Endothelial cell of umbilical vein (primary cell): ENCODE measurements around the gene HMGCS1. TPM values are rescaled to one million over a fixed set of nuclear protein-coding genes. Genes with fewer than 3 reads are reported as not detected.

Experiments used
- BruUV-seq: library from RNA; stranded (reverse); fragments of 400-500 nt; replicated peaks from 2 replicates; lab custom pipeline; 2021; lab: Mats Ljungman, UMichigan
- CTCF ChIA-PET: fragments of 300-600, 350-600 bp; sonication (Branson Sonifier 250); formaldehyde crosslinking; loops from one replicate; lab custom pipeline; 2021; ENCODE audit warnings: antibody characterized with exemption, inconsistent platforms; lab: Charles Lee
- POLR2A ChIA-PET: fragments of 300-600, 350-600 bp; sonication (Branson Sonifier 250); formaldehyde crosslinking; loops from one replicate; lab custom pipeline; 2021; ENCODE audit warnings: antibody characterized with exemption, inconsistent platforms; lab: Charles Lee
- DNase-seq: peaks from one replicate; pipeline ENCODE4 v3.0.0-alpha.2; 2011; ENCODE audit warnings: low read depth, low spot score
- FAIRE-seq: peaks from 2 replicates; lab custom pipeline; 2011; peaks lifted over from hg19 to GRCh38; lab: Jason Lieb, UNC
- H2AFZ ChIP-seq: 2 replicates; pipeline ENCODE4 v1.6.0; 2012; ENCODE audit warnings: low read depth, low read length, control low read depth, inconsistent platforms
- H3K27ac ChIP-seq: 2 replicates; pipeline ENCODE4 v1.5.1; 2011; ENCODE audit warnings: low read depth, mild to moderate bottlenecking, control low read depth, low read length, moderate library complexity; ENCODE audit not compliant: insufficient read depth
- H3K27me3 ChIP-seq, 2 experiments: 2 replicates each; pipeline versions ENCODE4 v1.6.0 to v1.6.1; 2011; ENCODE audit warnings: low read length in 2 of 2, mixed read lengths in 1 of 2; ENCODE audit not compliant: control insufficient read depth in 2 of 2, insufficient read depth in 2 of 2
- H3K36me3 ChIP-seq, 2 experiments: 2 replicates in 1 of 2; 3 replicates in 1 of 2; pipeline ENCODE4 v1.5.1; 2011; ENCODE audit warnings: low read length in 2 of 2, mild to moderate bottlenecking in 1 of 2, moderate library complexity in 1 of 2; ENCODE audit not compliant: control insufficient read depth in 2 of 2, insufficient read depth in 2 of 2; ENCODE audit errors: extremely low read depth in 1 of 2
- H3K4me1 ChIP-seq: 3 replicates; pipeline ENCODE4 v1.5.1; 2011; ENCODE audit warnings: mild to moderate bottlenecking, low read length; ENCODE audit not compliant: control insufficient read depth, insufficient read depth; ENCODE audit errors: extremely low read depth
- H3K4me2 ChIP-seq: 2 replicates; pipeline ENCODE4 v1.6.1; 2011; ENCODE audit warnings: low read length, control low read depth, mixed read lengths; ENCODE audit not compliant: insufficient read depth
- H3K4me3 ChIP-seq, 3 experiments: fragments of 200-600 bp in 1 of 3; sonication (generic), shearing (Covaris generic) in 1 of 3; replicated peaks in 1 of 3; 2 replicates each; pipeline ENCODE4 v1.5.1; 2011 to 2016; ENCODE audit warnings: control low read depth in 3 of 3, low read length in 3 of 3, mild to moderate bottlenecking in 2 of 3, inconsistent platforms in 1 of 3, low read depth in 1 of 3, moderate library complexity in 1 of 3; ENCODE audit not compliant: insufficient read depth in 1 of 3
- H3K79me2 ChIP-seq: 2 replicates; pipeline ENCODE4 v1.6.0; 2012; ENCODE audit warnings: low read length, inconsistent platforms; ENCODE audit not compliant: control insufficient read depth, insufficient read depth
- H3K9ac ChIP-seq: replicated peaks from 2 replicates; pipeline ENCODE3; 2011; ENCODE audit warnings: low read length, control low read depth; ENCODE audit not compliant: insufficient read depth; ENCODE audit errors: extremely low read depth
- H3K9me1 ChIP-seq: replicated peaks from 3 replicates; pipeline ENCODE4 v1.6.0; 2011; ENCODE audit warnings: mild to moderate bottlenecking, low read length; ENCODE audit not compliant: control insufficient read depth, insufficient read depth; ENCODE audit errors: extremely low read depth
- H3K9me3 ChIP-seq: replicated peaks from 2 replicates; pipeline ENCODE4 v1.5.1; 2012; ENCODE audit warnings: low read length, inconsistent platforms; ENCODE audit not compliant: control insufficient read depth, insufficient read depth
- H4K20me1 ChIP-seq: replicated peaks from 2 replicates; pipeline ENCODE3; 2011; ENCODE audit warnings: mild to moderate bottlenecking, low read length; ENCODE audit not compliant: control insufficient read depth, insufficient read depth; ENCODE audit errors: extremely low read depth
- CTCF ChIP-seq, 2 donors: IDR thresholded peaks; 1 replicate in 1 of 2; 2 replicates in 1 of 2; pipeline ENCODE4 v1.5.1; 2011; ENCODE audit warnings: low read length in 2 of 2, mild to moderate bottlenecking in 2 of 2, moderate library complexity in 2 of 2, control low read depth in 1 of 2, inconsistent platforms in 1 of 2, low read depth in 1 of 2; ENCODE audit not compliant: insufficient read depth in 1 of 2; ENCODE audit errors: extremely low read depth in 1 of 2
- EZH2 ChIP-seq: IDR thresholded peaks from 2 replicates; pipeline ENCODE4 v1.6.1; 2012; ENCODE audit warnings: borderline replicate concordance, low read depth, mild to moderate bottlenecking, moderate library complexity, low read length, inconsistent platforms; ENCODE audit not compliant: severe bottlenecking
- FOS ChIP-seq: IDR thresholded peaks from 2 replicates; pipeline ENCODE4 v1.6.1; 2011; ENCODE audit warnings: mild to moderate bottlenecking, low read length, moderate library complexity, borderline replicate concordance; ENCODE audit not compliant: insufficient read depth
- GATA2 ChIP-seq: IDR thresholded peaks from 2 replicates; pipeline ENCODE4 v1.7.0; 2011; ENCODE audit warnings: low read depth, mild to moderate bottlenecking, moderate library complexity, mixed read lengths, low read length; ENCODE audit not compliant: insufficient read length, insufficient read depth
- JUN ChIP-seq: IDR thresholded peaks from 2 replicates; pipeline ENCODE4 v1.6.1; 2011; ENCODE audit warnings: borderline replicate concordance, low read depth; ENCODE audit not compliant: insufficient read length, insufficient read depth
- MYC ChIP-seq: IDR thresholded peaks from one replicate; pipeline ENCODE4 v1.6.1; 2011; ENCODE audit warnings: mild to moderate bottlenecking, low read depth, low read length
- POLR2A ChIP-seq: IDR thresholded peaks from 2 replicates; pipeline ENCODE4 v1.6.1; 2012; ENCODE audit warnings: low read depth, mild to moderate bottlenecking, control low read depth, low read length
- POLR2AphosphoS5 ChIP-seq: IDR thresholded peaks from 2 replicates; pipeline ENCODE4 v1.6.1; 2012; ENCODE audit warnings: low read depth, mild to moderate bottlenecking, control low read depth, low read length, moderate library complexity; ENCODE audit not compliant: insufficient read depth
- dilution Hi-C: fragments of 300-500 bp; cut with MboI; formaldehyde crosslinking; loops from one replicate; pipeline ENCODE4 v1.15.0; 2019; ENCODE audit warnings: low sequenced_read_pairs; ENCODE audit not compliant: extremely low pct_ligation_motif_present
- intact Hi-C: fragments of 100-400 bp; cut with micrococcal nuclease; formaldehyde crosslinking; loops from one replicate; pipeline ENCODE4 v1.10.0; 2022
- polyA plus RNA-seq, 4 experiments: library from polyadenylated mRNA; depleted of rRNA in 3 of 4; stranded (reverse) in 3 of 4; unstranded in 1 of 4; fragments of >200 nt; gene quantifications; 2 replicates each; pipeline versions ENCODE4 v1.2.1 to v1.2.3, GENCODE V29; 2011 to 2012; ENCODE audit warnings: missing spikeins in 1 of 4
- total RNA-seq: library from RNA; stranded (reverse); gene quantifications from 2 replicates; pipeline ENCODE4 v1.2.3, GENCODE V29; 2021
- TF ChIP-seq, protein P1 (sequence below): IDR thresholded peaks from 2 replicates; pipeline ENCODE4 v1.6.1; 2011; ENCODE audit not compliant: insufficient read depth, insufficient read length

HMGCS1 gene
- total and polyA plus RNA-seq, 2 donors (not counting 3 experiments of a cell fraction or from before 2014, with no cell fraction given): 43.3 to 133 TPM

- no peaks in the 10 kb centered on the region for H4K20me1 ChIP-seq
- dilution Hi-C loops: no loop called here
- TF ChIP-seq POLR2AphosphoS5 (no peak), MYC (no peak), POLR2A (no peak), FOS (no peak), EZH2 (no peak), GATA2 (no peak), CTCF (IDR thresholded peaks at IDR 0.05; ENCODE audit: extremely low read depth in 1 of 2, insufficient read depth in 1 of 2, low read depth in 1 of 2, low read length in 2 of 2) (no peak), JUN (no peak)
- TF ChIP-seq, protein P1, sequence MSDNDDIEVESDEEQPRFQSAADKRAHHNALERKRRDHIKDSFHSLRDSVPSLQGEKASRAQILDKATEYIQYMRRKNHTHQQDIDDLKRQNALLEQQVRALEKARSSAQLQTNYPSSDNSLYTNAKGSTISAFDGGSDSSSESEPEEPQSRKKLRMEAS: no peak
- no peak overlapping the region for H3K4me2 ChIP-seq
- DNase-seq (no peak), FAIRE-seq (no peak)
- no peak overlapping the region for H2AFZ ChIP-seq
- H3K9ac ChIP-seq: no peak overlapping the region
- intact Hi-C loops: no loop called here
- ChIA-PET POLR2A (no interaction called here), CTCF (no interaction called here)
- no peaks in the 10 kb centered on the region for H3K36me3 ChIP-seq
- H3K79me2 ChIP-seq: no peaks in the 10 kb centered on the region
- no peaks in the 10 kb centered on the region for H3K4me1 ChIP-seq
- H3K9me1 ChIP-seq: no peaks in the 10 kb centered on the region
- H3K27me3 ChIP-seq: peaks cover 5 to 8% of the 10 kb centered on the region in 2 experiments
- BruUV-seq: no TSS peak
- H3K4me3 ChIP-seq: no peak overlapping the region
- no peak overlapping the region for H3K27ac ChIP-seq
- no peaks in the 10 kb centered on the region for H3K9me3 ChIP-seq
Observed at GRCh38 chr5:43244823-43245565, 68.2 kb downstream of the HMGCS1 start.
